PC-3 (cell line): ENCODE measurements around the gene ARSB.

Source experiments
- EZH2 ChIP-seq: fragments of 300-600 bp; sonication (generic); IDR thresholded peaks from one replicate; pipeline ENCODE4 v1.6.1; 2017; ENCODE audit warnings: antibody characterized with exemption, mild to moderate bottlenecking, low read length; ENCODE audit not compliant: unreplicated experiment
- EZH2phosphoT487 ChIP-seq: fragments of 300-600 bp; sonication (generic); IDR thresholded peaks from 2 replicates; pipeline ENCODE4 v1.6.1; 2018; ENCODE audit warnings: mild to moderate bottlenecking, antibody characterized with exemption, low read length, borderline replicate concordance
- TF ChIP-seq, protein P1 (sequence below): fragments of 300-600 bp; sonication (generic); conservative IDR thresholded peaks from 2 replicates; pipeline ENCODE4 v1.5.1; 2017; ENCODE audit warnings: antibody characterized with exemption, low read depth, mild to moderate bottlenecking, low read length

GRCh38 chr5:78731884-78732283, 253.2 kb downstream of the ARSB start:
- TF ChIP-seq, protein P1, sequence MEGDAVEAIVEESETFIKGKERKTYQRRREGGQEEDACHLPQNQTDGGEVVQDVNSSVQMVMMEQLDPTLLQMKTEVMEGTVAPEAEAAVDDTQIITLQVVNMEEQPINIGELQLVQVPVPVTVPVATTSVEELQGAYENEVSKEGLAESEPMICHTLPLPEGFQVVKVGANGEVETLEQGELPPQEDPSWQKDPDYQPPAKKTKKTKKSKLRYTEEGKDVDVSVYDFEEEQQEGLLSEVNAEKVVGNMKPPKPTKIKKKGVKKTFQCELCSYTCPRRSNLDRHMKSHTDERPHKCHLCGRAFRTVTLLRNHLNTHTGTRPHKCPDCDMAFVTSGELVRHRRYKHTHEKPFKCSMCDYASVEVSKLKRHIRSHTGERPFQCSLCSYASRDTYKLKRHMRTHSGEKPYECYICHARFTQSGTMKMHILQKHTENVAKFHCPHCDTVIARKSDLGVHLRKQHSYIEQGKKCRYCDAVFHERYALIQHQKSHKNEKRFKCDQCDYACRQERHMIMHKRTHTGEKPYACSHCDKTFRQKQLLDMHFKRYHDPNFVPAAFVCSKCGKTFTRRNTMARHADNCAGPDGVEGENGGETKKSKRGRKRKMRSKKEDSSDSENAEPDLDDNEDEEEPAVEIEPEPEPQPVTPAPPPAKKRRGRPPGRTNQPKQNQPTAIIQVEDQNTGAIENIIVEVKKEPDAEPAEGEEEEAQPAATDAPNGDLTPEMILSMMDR, result no peak
- TF ChIP-seq EZH2phosphoT487, result no peak
- TF ChIP-seq EZH2, result no peak
